Measurements from ENCODE around the gene CEP97.

DNA sequence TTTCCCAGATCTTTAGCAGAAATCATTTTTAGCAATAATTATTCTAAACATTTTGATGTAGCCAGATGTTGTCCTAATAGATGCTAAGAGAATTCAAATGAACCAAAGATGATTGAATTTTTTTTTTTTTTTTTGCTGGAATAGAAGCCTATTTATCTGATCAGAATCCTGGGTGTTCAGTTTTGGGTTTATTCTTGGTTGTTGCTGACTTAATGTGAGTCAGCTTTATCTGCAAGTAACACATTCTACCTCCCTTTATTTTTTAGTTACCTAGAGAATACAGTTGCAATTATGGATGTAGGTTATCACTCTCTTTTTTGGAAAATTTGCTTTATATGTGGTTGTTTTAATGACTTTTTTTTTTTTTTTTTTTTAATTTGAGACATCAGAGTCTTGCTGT is 6.4 kb downstream of the CEP97 start:
- TF ChIP-seq POLR2A (IDR thresholded peaks at IDR 0.05) (no peak), POLR2AphosphoS5 (IDR thresholded peaks at IDR 0.05) (no peak)
- TF ChIP-seq, protein P1, sequence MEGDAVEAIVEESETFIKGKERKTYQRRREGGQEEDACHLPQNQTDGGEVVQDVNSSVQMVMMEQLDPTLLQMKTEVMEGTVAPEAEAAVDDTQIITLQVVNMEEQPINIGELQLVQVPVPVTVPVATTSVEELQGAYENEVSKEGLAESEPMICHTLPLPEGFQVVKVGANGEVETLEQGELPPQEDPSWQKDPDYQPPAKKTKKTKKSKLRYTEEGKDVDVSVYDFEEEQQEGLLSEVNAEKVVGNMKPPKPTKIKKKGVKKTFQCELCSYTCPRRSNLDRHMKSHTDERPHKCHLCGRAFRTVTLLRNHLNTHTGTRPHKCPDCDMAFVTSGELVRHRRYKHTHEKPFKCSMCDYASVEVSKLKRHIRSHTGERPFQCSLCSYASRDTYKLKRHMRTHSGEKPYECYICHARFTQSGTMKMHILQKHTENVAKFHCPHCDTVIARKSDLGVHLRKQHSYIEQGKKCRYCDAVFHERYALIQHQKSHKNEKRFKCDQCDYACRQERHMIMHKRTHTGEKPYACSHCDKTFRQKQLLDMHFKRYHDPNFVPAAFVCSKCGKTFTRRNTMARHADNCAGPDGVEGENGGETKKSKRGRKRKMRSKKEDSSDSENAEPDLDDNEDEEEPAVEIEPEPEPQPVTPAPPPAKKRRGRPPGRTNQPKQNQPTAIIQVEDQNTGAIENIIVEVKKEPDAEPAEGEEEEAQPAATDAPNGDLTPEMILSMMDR (IDR thresholded peaks at IDR 0.05) = no peak
